Measurements from ENCODE around the gene TMIGD2. TPM values are rescaled to one million over a fixed set of nuclear protein-coding genes. Genes with fewer than 3 reads are reported as not detected.

TMIGD2 gene
- total RNA-seq, 1 experiment from 2014 or later: 0.94 TPM

- peaks cover 23% of the 10 kb centered on the region for H3K27me3 Mint-ChIP-seq (ENCODE audit: low read depth)
- DNase-seq (ENCODE audit: low spot score) (peak; percentile 52), ATAC-seq (no peak)
- H3K4me1 Mint-ChIP-seq: peaks cover 15% of the 10 kb centered on the region
- H3K4me3 Mint-ChIP-seq: peak within 1 kb of the TSS; percentile 67
- TF ChIP-seq NFE2L1 (CRISPR knock-in tag; IDR thresholded peaks at IDR 0.05): no peak
- TF ChIP-seq HMGA2 (CRISPR knock-in tag; IDR thresholded peaks at IDR 0.05): no peak
- ChIA-PET CTCF (interaction anchor here (0.6 to 3.9 kb wide), 6 partner anchors 14 to 185 kb away, joined by 3 to 29 read pairs (median 4); no protein-coding TSS in a partner anchor), POLR2A (interaction anchor here (1.0 kb wide), 1 partner anchor 11 kb away, joined by 4 read pairs; no protein-coding TSS in a partner anchor)
- H3K27ac Mint-ChIP-seq: peak within 1 kb of the TSS; percentile 65
- H3K9me3 Mint-ChIP-seq: peaks cover 16% of the 10 kb centered on the region
- H3K36me3 Mint-ChIP-seq: peaks cover 18% of the 10 kb centered on the region
Observed at GRCh38 chr19:4338441-4339355, 36.5 kb upstream of the TMIGD2 start, which contains the start of gene STAP2. Gene STAP2 (minus strand): TSS chr19:4338827. CDS start chr19:4338753, 74 bp downstream.

- Mint-ChIP-seq H3K4me1 (peaks cover 15% of the 10 kb centered on the region), H3K27ac (peak overlapping the region; percentile 65), H3K9me3 (peaks cover 16% of the 10 kb centered on the region), H3K27me3 (ENCODE audit: low read depth) (peaks cover 24% of the 10 kb centered on the region), H3K4me3 (peak overlapping the region; percentile 67), H3K36me3 (peaks cover 18% of the 10 kb centered on the region)
- CTCF ChIA-PET: interaction anchor here (1.0 to 3.9 kb wide), 5 partner anchors 15 to 186 kb away, joined by 3 to 29 read pairs (median 5); no protein-coding TSS in a partner anchor
- POLR2A ChIA-PET: interaction anchor here (1.0 kb wide), 1 partner anchor 10 kb away, joined by 4 read pairs; no protein-coding TSS in a partner anchor
- ATAC-seq (no peak), DNase-seq (ENCODE audit: low spot score) (no peak)
- TF ChIP-seq GABPB1 (CRISPR knock-in tag; IDR thresholded peaks at IDR 0.05) (no peak), NFATC4 (CRISPR knock-in tag; IDR thresholded peaks at IDR 0.05) (no peak)
Observed at GRCh38 chr19:4337906-4338440, 35.8 kb upstream of the TMIGD2 start.

- Mint-ChIP-seq H3K9me3 (peaks cover 16% of the 10 kb centered on the region), H3K4me1 (peaks cover 12% of the 10 kb centered on the region), H3K27me3 (ENCODE audit: low read depth) (peaks cover 12% of the 10 kb centered on the region), H3K4me3 (no peak overlapping the region), H3K27ac (no peak overlapping the region), H3K36me3 (peaks cover 18% of the 10 kb centered on the region)
- ChIA-PET POLR2A (no interaction called here), CTCF (no interaction called here)
- ATAC-seq (no peak), DNase-seq (ENCODE audit: low spot score) (no peak)
- TF ChIP-seq KAT7 (CRISPR knock-in tag; IDR thresholded peaks at IDR 0.05; ENCODE audit: borderline replicate concordance): no peak
- TF ChIP-seq ZBTB43 (CRISPR knock-in tag; IDR thresholded peaks at IDR 0.05): no peak
- no peak for TF ChIP-seq E2F4 (CRISPR knock-in tag; IDR thresholded peaks at IDR 0.05; ENCODE audit: borderline replicate concordance, low read depth)
- no peak for TF ChIP-seq CBFB (CRISPR knock-in tag; IDR thresholded peaks at IDR 0.05; ENCODE audit: low read depth)
- no peak for TF ChIP-seq USF1 (CRISPR knock-in tag; IDR thresholded peaks at IDR 0.05)
- TF ChIP-seq ARID4B (CRISPR knock-in tag; IDR thresholded peaks at IDR 0.05; ENCODE audit: borderline replicate concordance): no peak
- no peak for TF ChIP-seq EMX1 (CRISPR knock-in tag; IDR thresholded peaks at IDR 0.05)
- TF ChIP-seq ESRRA (CRISPR knock-in tag; IDR thresholded peaks at IDR 0.05; ENCODE audit: borderline replicate concordance): no peak
- TF ChIP-seq JUN (CRISPR knock-in tag; IDR thresholded peaks at IDR 0.05): no peak
- TF ChIP-seq ZBTB21 (CRISPR knock-in tag; IDR thresholded peaks at IDR 0.05; ENCODE audit: borderline replicate concordance): no peak
- TF ChIP-seq ZNF317 (CRISPR knock-in tag; IDR thresholded peaks at IDR 0.05; ENCODE audit: borderline replicate concordance, low read depth): no peak
- TF ChIP-seq ZMAT4 (CRISPR knock-in tag; IDR thresholded peaks at IDR 0.05): no peak
- no peak for TF ChIP-seq MLX (CRISPR knock-in tag; IDR thresholded peaks at IDR 0.05)
- no peak for TF ChIP-seq MYBL2 (CRISPR knock-in tag; IDR thresholded peaks at IDR 0.05)
- no peak for TF ChIP-seq TP53 (CRISPR knock-in tag; IDR thresholded peaks at IDR 0.05)
- TF ChIP-seq NFATC4 (CRISPR knock-in tag; IDR thresholded peaks at IDR 0.05): no peak
Observed at GRCh38 chr19:4334929-4335570, 32.9 kb upstream of the TMIGD2 start.
